ENCODE data around the gene SIM1. TPM values are rescaled to one million over a fixed set of nuclear protein-coding genes. Genes with fewer than 3 reads are reported as not detected.
"Not testable (repeated sequence)": the region's sequence is repeated elsewhere in the genome, so short reads cannot be mapped to it uniquely, and the experiment has no call there.

Gene SIM1
- total and polyA plus RNA-seq, 4 donors: not detected

- no peak overlapping the region for H3K27ac ChIP-seq (ENCODE audit: low read depth in 1 of 2, low read length in 1 of 2)
- no peaks in the 10 kb centered on the region for H3K27me3 ChIP-seq (ENCODE audit: control insufficient read depth in 3 of 3, insufficient read depth in 3 of 3, low read length in 2 of 3)
- no peak overlapping the region for H3K4me3 ChIP-seq
- ATAC-seq (ENCODE audit: insufficient read depth, low FRiP score) (no peak), DNase-seq (no peak)
- H3K9me3 ChIP-seq (ENCODE audit: control insufficient read depth in 4 of 4, insufficient read depth in 3 of 4, low read length in 3 of 4): no peaks in the 10 kb centered on the region
- no peak overlapping the region for H3K9ac ChIP-seq (ENCODE audit: insufficient read depth in 1 of 2, low read length in 2 of 2)
- no peaks in the 10 kb centered on the region for H3K4me1 ChIP-seq (ENCODE audit: control insufficient read depth in 5 of 5, insufficient read depth in 5 of 5, low read length in 5 of 5)
- 85 to 86% methylated on average over 1 of the region's 1 CpG for WGBS, 2 donors
- no peak for TF ChIP-seq CTCF (IDR thresholded peaks at IDR 0.05; ENCODE audit: control extremely low read depth, extremely low read depth)
- no peaks in the 10 kb centered on the region for H3K36me3 ChIP-seq (ENCODE audit: control insufficient read depth in 4 of 4, insufficient read depth in 4 of 4, low read length in 4 of 4)
Observed at GRCh38 chr6:100370265-100370664, 94.5 kb downstream of the SIM1 start.

- Histone ChIP-seq H3K9ac (ENCODE audit: insufficient read depth in 1 of 2, low read length in 2 of 2) (no peak overlapping the region), H3K27me3 (ENCODE audit: control insufficient read depth in 3 of 3, insufficient read depth in 3 of 3, low read length in 2 of 3) (no peaks in the 10 kb centered on the region), H3K4me1 (ENCODE audit: control insufficient read depth in 5 of 5, insufficient read depth in 5 of 5, low read length in 5 of 5) (no peaks in the 10 kb centered on the region), H3K36me3 (ENCODE audit: control insufficient read depth in 4 of 4, insufficient read depth in 4 of 4, low read length in 4 of 4) (no peaks in the 10 kb centered on the region), H3K4me3 (no peak overlapping the region), H3K9me3 (ENCODE audit: control insufficient read depth in 4 of 4, insufficient read depth in 3 of 4, low read length in 3 of 4) (no peaks in the 10 kb centered on the region), H3K27ac (ENCODE audit: low read depth in 1 of 2, low read length in 1 of 2) (no peak overlapping the region)
- DNase-seq: no peak
- TF ChIP-seq CTCF (IDR thresholded peaks at IDR 0.05; ENCODE audit: control extremely low read depth, extremely low read depth): no peak
- WGBS, 2 donors: 86 to 90% methylated on average over 5 of the region's 5 CpGs
- no peak for ATAC-seq (ENCODE audit: insufficient read depth, low FRiP score)
Observed at GRCh38 chr6:100366419-100366818, 98.3 kb downstream of the SIM1 start.

GRCh38 chr6:100363651-100364050 is 101.1 kb downstream of the SIM1 start:
- TF ChIP-seq CTCF (IDR thresholded peaks at IDR 0.05; ENCODE audit: control extremely low read depth, extremely low read depth): no peak
- no peak for DNase-seq
- no peak overlapping the region for H3K9ac ChIP-seq (ENCODE audit: insufficient read depth in 1 of 2, low read length in 2 of 2)
- ATAC-seq (ENCODE audit: insufficient read depth, low FRiP score): no peak
- H3K27me3 ChIP-seq (ENCODE audit: control insufficient read depth in 3 of 3, insufficient read depth in 3 of 3, low read length in 2 of 3): no peaks in the 10 kb centered on the region
- H3K4me3 ChIP-seq: no peak overlapping the region
- H3K9me3 ChIP-seq (ENCODE audit: control insufficient read depth in 4 of 4, insufficient read depth in 3 of 4, low read length in 3 of 4): no peaks in the 10 kb centered on the region
- no peaks in the 10 kb centered on the region for H3K4me1 ChIP-seq (ENCODE audit: control insufficient read depth in 5 of 5, insufficient read depth in 5 of 5, low read length in 5 of 5)
- 42 to 62% methylated on average over 1 of the region's 1 CpG for WGBS, 2 donors
- no peak overlapping the region for H3K27ac ChIP-seq (ENCODE audit: low read depth in 1 of 2, low read length in 1 of 2)
- no peaks in the 10 kb centered on the region for H3K36me3 ChIP-seq (ENCODE audit: control insufficient read depth in 4 of 4, insufficient read depth in 4 of 4, low read length in 4 of 4)

GRCh38 chr6:100354736-100355641 is 109.7 kb downstream of the SIM1 start:
- H3K27me3 ChIP-seq (ENCODE audit: control insufficient read depth in 3 of 3, insufficient read depth in 3 of 3, low read length in 2 of 3); H3K4me1 ChIP-seq (ENCODE audit: control insufficient read depth in 5 of 5, insufficient read depth in 5 of 5, low read length in 5 of 5); H3K9me3 ChIP-seq (ENCODE audit: control insufficient read depth in 4 of 4, insufficient read depth in 3 of 4, low read length in 3 of 4); DNase-seq; H3K9ac ChIP-seq (ENCODE audit: insufficient read depth in 1 of 2, low read length in 2 of 2); ATAC-seq (ENCODE audit: insufficient read depth, low FRiP score); H3K4me3 ChIP-seq; H3K36me3 ChIP-seq (ENCODE audit: control insufficient read depth in 4 of 4, insufficient read depth in 4 of 4, low read length in 4 of 4); H3K27ac ChIP-seq (ENCODE audit: low read depth in 1 of 2, low read length in 1 of 2): not testable (repeated sequence)
- WGBS, 2 donors: 70 to 72% methylated on average over 33 to 35 of the region's 35 CpGs
